Mesendoderm (in vitro differentiated cells): ENCODE data around the gene MRPS5.

Experiments used
- DNase-seq: peaks from one replicate; pipeline ENCODE4 v3.0.0; 2013
- H2AK5ac ChIP-seq: 2 replicates; pipeline ENCODE4 v1.6.1; 2013; ENCODE audit warnings: low read length, inconsistent platforms
- H2BK120ac ChIP-seq: 2 replicates; pipeline ENCODE4 v1.6.1; 2013; ENCODE audit warnings: low read depth, mild to moderate bottlenecking, low read length, moderate library complexity, mixed read lengths
- H2BK15ac ChIP-seq: replicated peaks from 2 replicates; pipeline ENCODE4 v1.6.1; 2013; ENCODE audit warnings: low read depth, mild to moderate bottlenecking, moderate library complexity
- H2BK5ac ChIP-seq: 2 replicates; pipeline ENCODE4 v1.6.1; 2013; ENCODE audit warnings: low read length, inconsistent platforms
- H3K18ac ChIP-seq: 2 replicates; pipeline ENCODE4 v1.6.1; 2013; ENCODE audit warnings: mild to moderate bottlenecking, low read length, mixed read lengths
- H3K23ac ChIP-seq: one replicate; pipeline ENCODE4 v1.6.1; 2013; ENCODE audit warnings: low read length
- H3K27ac ChIP-seq: 2 replicates; pipeline ENCODE4 v1.5.1; 2013; ENCODE audit warnings: low read depth, mild to moderate bottlenecking, inconsistent platforms, low read length, moderate library complexity
- H3K27me3 ChIP-seq: 2 replicates; pipeline ENCODE4 v1.6.1; 2013; ENCODE audit warnings: low read length, control low read depth, mild to moderate bottlenecking, inconsistent platforms; ENCODE audit not compliant: insufficient read depth, poor library complexity
- H3K36me3 ChIP-seq: 2 replicates; pipeline ENCODE4 v1.6.1; 2013; ENCODE audit warnings: low read length, inconsistent platforms; ENCODE audit not compliant: control insufficient read depth, insufficient read depth
- H3K4ac ChIP-seq: one replicate; pipeline ENCODE4 v1.6.1; 2013; ENCODE audit warnings: low read depth, mild to moderate bottlenecking, low read length, moderate library complexity
- H3K4me1 ChIP-seq: 2 replicates; pipeline ENCODE4 v1.6.1; 2013; ENCODE audit warnings: low read depth, low read length, inconsistent platforms; ENCODE audit not compliant: control insufficient read depth
- H3K4me2 ChIP-seq: 2 replicates; pipeline ENCODE4 v1.6.1; 2013; ENCODE audit warnings: low read length
- H3K4me3 ChIP-seq: 2 replicates; pipeline ENCODE4 v1.5.1; 2013; ENCODE audit warnings: mild to moderate bottlenecking, low read length
- H3K56ac ChIP-seq: one replicate; pipeline ENCODE4 v1.6.1; 2013; ENCODE audit warnings: low read length
- H3K79me1 ChIP-seq: 2 replicates; pipeline ENCODE4 v1.6.1; 2013; ENCODE audit warnings: low read length, inconsistent platforms
- H3K79me2 ChIP-seq: 2 replicates; pipeline ENCODE4 v1.6.1; 2013; ENCODE audit warnings: mild to moderate bottlenecking, low read length; ENCODE audit not compliant: control insufficient read depth, insufficient read depth
- H3K9ac ChIP-seq: 2 replicates; pipeline ENCODE4 v1.6.1; 2013; ENCODE audit warnings: low read length, inconsistent platforms
- H4K5ac ChIP-seq: one replicate; pipeline ENCODE4 v1.6.1; 2013; ENCODE audit warnings: low read length
- H4K8ac ChIP-seq: one replicate; pipeline ENCODE4 v1.6.1; 2013; ENCODE audit warnings: low read depth, mild to moderate bottlenecking, control low read depth, low read length, moderate library complexity
- WGBS: extraction: QIAGEN DNeasy Blood & Tissue Kit; methylation state at CpG from one replicate; pipeline ENCODE4 v1.1.7; 2013; ENCODE audit warnings: low lambda C conversion rate, missing lambda C conversion rate; ENCODE audit not compliant: insufficient coverage; ENCODE audit errors: extremely low coverage; 5-methylcytosine and 5-hydroxymethylcytosine counted together

The MRPS5 gene

GRCh38 chr2:95069465-95069864, 52.1 kb downstream of the MRPS5 start:
- no peaks in the 10 kb centered on the region for H3K4me1 ChIP-seq
- H3K23ac ChIP-seq, result no peak overlapping the region
- no CpG with 5 or more reads among the region's 9 CpGs for WGBS
- H4K8ac ChIP-seq, result no peak overlapping the region
- H3K4me2 ChIP-seq, result no peak overlapping the region
- H3K9ac ChIP-seq, result no peak overlapping the region
- no peak overlapping the region for H2BK5ac ChIP-seq
- no peak for DNase-seq
- no peak overlapping the region for H2BK15ac ChIP-seq
- no peak overlapping the region for H2AK5ac ChIP-seq
- H3K4ac ChIP-seq, result no peak overlapping the region
- H3K27me3 ChIP-seq, result no peaks in the 10 kb centered on the region
- no peaks in the 10 kb centered on the region for H3K79me1 ChIP-seq
- H3K56ac ChIP-seq, result no peak overlapping the region
- H4K5ac ChIP-seq, result no peak overlapping the region
- no peaks in the 10 kb centered on the region for H3K79me2 ChIP-seq
- no peak overlapping the region for H2BK120ac ChIP-seq
- no peaks in the 10 kb centered on the region for H3K36me3 ChIP-seq
- no peak overlapping the region for H3K4me3 ChIP-seq
- H3K27ac ChIP-seq, result no peak overlapping the region
- no peak overlapping the region for H3K18ac ChIP-seq

GRCh38 chr2:95068256-95068655, 53.4 kb downstream of the MRPS5 start:
- H3K79me2 ChIP-seq, result no peaks in the 10 kb centered on the region
- no peak overlapping the region for H3K27ac ChIP-seq
- H3K4ac ChIP-seq, result no peak overlapping the region
- H3K23ac ChIP-seq, result no peak overlapping the region
- no peak overlapping the region for H4K5ac ChIP-seq
- no peak overlapping the region for H3K4me2 ChIP-seq
- no peaks in the 10 kb centered on the region for H3K79me1 ChIP-seq
- H3K4me3 ChIP-seq, result no peak overlapping the region
- no peak overlapping the region for H2AK5ac ChIP-seq
- no peak overlapping the region for H3K9ac ChIP-seq
- H2BK120ac ChIP-seq, result no peak overlapping the region
- H3K36me3 ChIP-seq, result no peaks in the 10 kb centered on the region
- no peak for DNase-seq
- H2BK5ac ChIP-seq, result no peak overlapping the region
- no peak overlapping the region for H3K56ac ChIP-seq
- WGBS, result no CpG with 5 or more reads among the region's 2 CpGs
- H3K18ac ChIP-seq, result no peak overlapping the region
- no peaks in the 10 kb centered on the region for H3K27me3 ChIP-seq
- no peaks in the 10 kb centered on the region for H3K4me1 ChIP-seq
- H4K8ac ChIP-seq, result no peak overlapping the region
- no peak overlapping the region for H2BK15ac ChIP-seq

GRCh38 chr2:95063086-95063958, 58.3 kb downstream of the MRPS5 start:
- WGBS, result no CpG with 5 or more reads among the region's 12 CpGs
- H3K79me2 ChIP-seq, result no peaks in the 10 kb centered on the region
- no peak overlapping the region for H3K9ac ChIP-seq
- H2BK5ac ChIP-seq, result no peak overlapping the region
- no peak overlapping the region for H3K4me3 ChIP-seq
- no peak overlapping the region for H3K27ac ChIP-seq
- no peak overlapping the region for H2AK5ac ChIP-seq
- no peak overlapping the region for H3K18ac ChIP-seq
- H3K23ac ChIP-seq, result no peak overlapping the region
- no peak overlapping the region for H3K4ac ChIP-seq
- no peaks in the 10 kb centered on the region for H3K27me3 ChIP-seq
- no peak overlapping the region for H4K5ac ChIP-seq
- H4K8ac ChIP-seq, result no peak overlapping the region
- H3K4me1 ChIP-seq, result no peaks in the 10 kb centered on the region
- H3K4me2 ChIP-seq, result no peak overlapping the region
- H3K79me1 ChIP-seq, result no peaks in the 10 kb centered on the region
- H3K36me3 ChIP-seq, result no peaks in the 10 kb centered on the region
- no peak overlapping the region for H3K56ac ChIP-seq
- H2BK120ac ChIP-seq, result no peak overlapping the region
- no peak overlapping the region for H2BK15ac ChIP-seq
- no peak for DNase-seq

GRCh38 chr2:95062242-95063085, 59.1 kb downstream of the MRPS5 start:
- Histone ChIP-seq H2AK5ac (no peak overlapping the region), H3K56ac (no peak overlapping the region), H3K4me1 (no peaks in the 10 kb centered on the region), H3K27ac (no peak overlapping the region), H3K4me3 (no peak overlapping the region), H3K4me2 (no peak overlapping the region), H4K8ac (no peak overlapping the region), H3K79me1 (no peaks in the 10 kb centered on the region), H2BK120ac (no peak overlapping the region), H4K5ac (no peak overlapping the region), H2BK5ac (no peak overlapping the region), H2BK15ac (no peak overlapping the region), H3K4ac (no peak overlapping the region), H3K27me3 (no peaks in the 10 kb centered on the region), H3K9ac (no peak overlapping the region), H3K79me2 (no peaks in the 10 kb centered on the region), H3K23ac (no peak overlapping the region), H3K18ac (no peak overlapping the region), H3K36me3 (no peaks in the 10 kb centered on the region)
- WGBS, result no CpG with 5 or more reads among the region's 11 CpGs
- peak; percentile 38 for DNase-seq

GRCh38 chr2:95061601-95062183, 59.9 kb downstream of the MRPS5 start:
- Histone ChIP-seq H3K18ac (no peak overlapping the region), H3K9ac (no peak overlapping the region), H3K4me1 (no peaks in the 10 kb centered on the region), H3K4me2 (no peak overlapping the region), H2BK5ac (no peak overlapping the region), H3K27me3 (no peaks in the 10 kb centered on the region), H3K79me1 (no peaks in the 10 kb centered on the region), H3K36me3 (no peaks in the 10 kb centered on the region), H2BK15ac (no peak overlapping the region), H4K5ac (no peak overlapping the region), H3K4me3 (no peak overlapping the region), H4K8ac (no peak overlapping the region), H3K56ac (no peak overlapping the region), H3K23ac (no peak overlapping the region), H3K27ac (no peak overlapping the region), H2AK5ac (no peak overlapping the region), H3K4ac (no peak overlapping the region), H3K79me2 (no peaks in the 10 kb centered on the region), H2BK120ac (no peak overlapping the region)
- no CpG with 5 or more reads among the region's 11 CpGs for WGBS
- no peak for DNase-seq
